ENCODE measurements around the gene RASSF8.

DNA sequence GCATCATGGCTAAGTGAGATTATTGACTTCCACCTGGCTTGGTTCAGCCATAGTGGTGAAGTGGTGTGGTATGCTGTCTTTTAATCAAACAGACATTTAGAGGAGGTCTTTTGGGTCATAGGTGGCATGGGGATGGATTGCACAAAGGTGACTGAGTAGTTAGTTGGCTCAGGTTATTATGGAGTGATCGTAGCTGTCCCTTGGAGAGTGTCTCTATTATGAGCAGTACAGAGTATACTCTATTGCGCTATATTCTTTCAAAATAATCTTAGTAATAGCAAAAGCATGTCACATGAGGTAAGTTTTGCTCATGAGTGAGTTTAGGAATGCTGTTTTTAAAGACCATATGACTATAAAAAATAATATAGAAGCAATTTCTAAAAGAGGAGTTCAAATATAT, 60.4 kb downstream of the RASSF8 start:
- TF ChIP-seq, protein P1, sequence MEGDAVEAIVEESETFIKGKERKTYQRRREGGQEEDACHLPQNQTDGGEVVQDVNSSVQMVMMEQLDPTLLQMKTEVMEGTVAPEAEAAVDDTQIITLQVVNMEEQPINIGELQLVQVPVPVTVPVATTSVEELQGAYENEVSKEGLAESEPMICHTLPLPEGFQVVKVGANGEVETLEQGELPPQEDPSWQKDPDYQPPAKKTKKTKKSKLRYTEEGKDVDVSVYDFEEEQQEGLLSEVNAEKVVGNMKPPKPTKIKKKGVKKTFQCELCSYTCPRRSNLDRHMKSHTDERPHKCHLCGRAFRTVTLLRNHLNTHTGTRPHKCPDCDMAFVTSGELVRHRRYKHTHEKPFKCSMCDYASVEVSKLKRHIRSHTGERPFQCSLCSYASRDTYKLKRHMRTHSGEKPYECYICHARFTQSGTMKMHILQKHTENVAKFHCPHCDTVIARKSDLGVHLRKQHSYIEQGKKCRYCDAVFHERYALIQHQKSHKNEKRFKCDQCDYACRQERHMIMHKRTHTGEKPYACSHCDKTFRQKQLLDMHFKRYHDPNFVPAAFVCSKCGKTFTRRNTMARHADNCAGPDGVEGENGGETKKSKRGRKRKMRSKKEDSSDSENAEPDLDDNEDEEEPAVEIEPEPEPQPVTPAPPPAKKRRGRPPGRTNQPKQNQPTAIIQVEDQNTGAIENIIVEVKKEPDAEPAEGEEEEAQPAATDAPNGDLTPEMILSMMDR (IDR thresholded peaks at IDR 0.05) = no peak
- TF ChIP-seq EZH2phosphoT487 (IDR thresholded peaks at IDR 0.05) = no peak
